GM21723 (cell line): ENCODE measurements around the gene PHACTR3.

Experiments used
- ATAC-seq: cut with Tn5 transposase; IDR thresholded peaks from one replicate; pipeline ENCODE4 v1.9.1; 2021; ENCODE audit warnings: mild to moderate bottlenecking, moderate library complexity; ENCODE audit not compliant: unreplicated experiment

PHACTR3 gene

GRCh38 chr20:59772931-59773913, 168.9 kb downstream of the PHACTR3 start:
- no peak for ATAC-seq

- no peak for ATAC-seq
These were observed 169.9 kb downstream of the PHACTR3 start for GRCh38 chr20:59774204-59774641.

- no peak for ATAC-seq
These were observed 170.8 kb downstream of the PHACTR3 start for GRCh38 chr20:59774921-59775686.

GRCh38 chr20:59775687-59776055, 171.3 kb downstream of the PHACTR3 start:
- ATAC-seq = no peak

GRCh38 chr20:59776059-59776603, 171.8 kb downstream of the PHACTR3 start:
- ATAC-seq = no peak

GRCh38 chr20:59776626-59777330, 172.4 kb downstream of the PHACTR3 start:
- ATAC-seq = no peak

GRCh38 chr20:59777331-59777725, 173.0 kb downstream of the PHACTR3 start:
- no peak for ATAC-seq

GRCh38 chr20:59777814-59778575, 173.7 kb downstream of the PHACTR3 start:
- no peak for ATAC-seq

GRCh38 chr20:59778615-59779200, 174.4 kb downstream of the PHACTR3 start:
- ATAC-seq = no peak

GRCh38 chr20:59779656-59780380, 175.5 kb downstream of the PHACTR3 start:
- no peak for ATAC-seq

GRCh38 chr20:59780494-59781185, 176.3 kb downstream of the PHACTR3 start:
- no peak for ATAC-seq

GRCh38 chr20:59781226-59781625, 176.9 kb downstream of the PHACTR3 start:
- no peak for ATAC-seq

GRCh38 chr20:59782986-59783640, 178.8 kb downstream of the PHACTR3 start:
- ATAC-seq = no peak

- no peak for ATAC-seq
These were observed 179.3 kb downstream of the PHACTR3 start for GRCh38 chr20:59783641-59784010.

- no peak for ATAC-seq
These were observed 180.0 kb downstream of the PHACTR3 start for GRCh38 chr20:59784365-59784764.

GRCh38 chr20:59784791-59785668, 180.7 kb downstream of the PHACTR3 start:
- no peak for ATAC-seq

- ATAC-seq = no peak
These were observed 181.3 kb downstream of the PHACTR3 start for GRCh38 chr20:59785669-59785959.
